ENCODE measurements around the gene FRMD4A. TPM values are rescaled to one million over a fixed set of nuclear protein-coding genes. Genes with fewer than 3 reads are reported as not detected.

The FRMD4A gene
- total and polyA plus RNA-seq, 10 of the 15 experiments (the other 5 are each of a cell fraction or from before 2014, with no cell fraction given), result 17.8 to 75.2 (median 39.1) TPM

DNA sequence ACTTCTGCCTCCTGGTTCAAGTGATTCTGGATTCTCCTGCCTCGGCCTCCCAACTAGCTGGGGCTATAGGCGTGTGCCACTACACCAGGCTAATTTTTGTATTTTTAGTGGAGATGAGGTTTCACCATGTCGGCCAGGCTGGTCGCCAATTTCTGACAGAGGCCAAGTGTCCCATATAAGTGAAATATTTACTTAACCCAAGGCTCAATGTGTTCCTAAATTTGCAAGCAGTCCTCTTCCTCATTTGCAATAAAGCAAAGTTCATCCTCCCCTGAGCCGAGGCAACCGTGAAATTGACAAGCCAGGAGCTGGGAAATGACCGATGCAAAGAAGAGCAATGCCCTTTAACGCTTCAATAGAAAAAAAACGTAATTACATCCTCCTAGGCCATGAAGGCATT lies 347.7 kb downstream of the FRMD4A start:
- no peaks in the 10 kb centered on the region; the same call in 2 of the 3 replicates for H3K9me3 ChIP-seq (replicated peaks; ENCODE audit: control insufficient read depth, insufficient read depth, low read length)
- in situ Hi-C loops (cut with MboI), result no loop called here
- TF ChIP-seq, protein P1, sequence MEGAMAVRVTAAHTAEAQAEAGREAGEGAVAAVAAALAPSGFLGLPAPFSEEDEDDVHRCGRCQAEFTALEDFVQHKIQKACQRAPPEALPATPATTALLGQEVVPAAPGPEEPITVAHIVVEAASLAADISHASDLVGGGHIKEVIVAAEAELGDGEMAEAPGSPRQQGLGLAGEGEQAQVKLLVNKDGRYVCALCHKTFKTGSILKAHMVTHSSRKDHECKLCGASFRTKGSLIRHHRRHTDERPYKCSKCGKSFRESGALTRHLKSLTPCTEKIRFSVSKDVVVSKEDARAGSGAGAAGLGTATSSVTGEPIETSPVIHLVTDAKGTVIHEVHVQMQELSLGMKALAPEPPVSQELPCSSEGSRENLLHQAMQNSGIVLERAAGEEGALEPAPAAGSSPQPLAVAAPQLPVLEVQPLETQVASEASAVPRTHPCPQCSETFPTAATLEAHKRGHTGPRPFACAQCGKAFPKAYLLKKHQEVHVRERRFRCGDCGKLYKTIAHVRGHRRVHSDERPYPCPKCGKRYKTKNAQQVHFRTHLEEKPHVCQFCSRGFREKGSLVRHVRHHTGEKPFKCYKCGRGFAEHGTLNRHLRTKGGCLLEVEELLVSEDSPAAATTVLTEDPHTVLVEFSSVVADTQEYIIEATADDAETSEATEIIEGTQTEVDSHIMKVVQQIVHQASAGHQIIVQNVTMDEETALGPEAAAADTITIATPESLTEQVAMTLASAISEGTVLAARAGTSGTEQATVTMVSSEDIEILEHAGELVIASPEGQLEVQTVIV (IDR thresholded peaks at IDR 0.05; ENCODE audit: borderline replicate concordance, partially characterized antibody), result no peak
- TF ChIP-seq, protein P2, sequence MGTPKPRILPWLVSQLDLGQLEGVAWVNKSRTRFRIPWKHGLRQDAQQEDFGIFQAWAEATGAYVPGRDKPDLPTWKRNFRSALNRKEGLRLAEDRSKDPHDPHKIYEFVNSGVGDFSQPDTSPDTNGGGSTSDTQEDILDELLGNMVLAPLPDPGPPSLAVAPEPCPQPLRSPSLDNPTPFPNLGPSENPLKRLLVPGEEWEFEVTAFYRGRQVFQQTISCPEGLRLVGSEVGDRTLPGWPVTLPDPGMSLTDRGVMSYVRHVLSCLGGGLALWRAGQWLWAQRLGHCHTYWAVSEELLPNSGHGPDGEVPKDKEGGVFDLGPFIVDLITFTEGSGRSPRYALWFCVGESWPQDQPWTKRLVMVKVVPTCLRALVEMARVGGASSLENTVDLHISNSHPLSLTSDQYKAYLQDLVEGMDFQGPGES (IDR thresholded peaks at IDR 0.05), result no peak
- no peak for TF ChIP-seq ZNF274 (IDR thresholded peaks at IDR 0.05; ENCODE audit: insufficient read depth, insufficient read length)
- no peak for TF ChIP-seq MEF2A (IDR thresholded peaks at IDR 0.05; ENCODE audit: insufficient read depth, low read depth, low read length)
- TF ChIP-seq TBL1XR1 (IDR thresholded peaks at IDR 0.05; ENCODE audit: low read depth, low read length), result no peak
- TF ChIP-seq ASH2L (IDR thresholded peaks at IDR 0.05; ENCODE audit: borderline replicate concordance, low read depth), result no peak
- TF ChIP-seq E2F8 (IDR thresholded peaks at IDR 0.05; ENCODE audit: low read depth, partially characterized antibody), result no peak
- no peak for TF ChIP-seq RBBP5 (conservative IDR thresholded peaks at IDR 0.05)
- no peak for TF ChIP-seq STAT3 (IDR thresholded peaks at IDR 0.05; ENCODE audit: low read depth, low read length)
- TF ChIP-seq POLR2A (IDR thresholded peaks at IDR 0.05; ENCODE audit: low read depth, low read length), result no peak
- TF ChIP-seq JUND (IDR thresholded peaks at IDR 0.05; ENCODE audit: low read depth, low read length), result no peak
- TF ChIP-seq TCF12 (IDR thresholded peaks at IDR 0.05; ENCODE audit: low read depth, low read length), result no peak
- no peak for TF ChIP-seq ESRRA (IDR thresholded peaks at IDR 0.05; ENCODE audit: low read length)
- no peak for TF ChIP-seq ZZZ3 (IDR thresholded peaks at IDR 0.05; ENCODE audit: control insufficient read depth, insufficient read length, low read depth)
- no peak for TF ChIP-seq NFXL1 (IDR thresholded peaks at IDR 0.05; ENCODE audit: borderline replicate concordance)
- TF ChIP-seq ZBTB4 (CRISPR knock-in tag; IDR thresholded peaks at IDR 0.05), result no peak

More for the DNA sequence above, 347.7 kb downstream of the FRMD4A start:
- ChIA-PET SMC1A (ENCODE audit: uncharacterized antibody, unreplicated experiment) (interaction anchor here (0.6 to 1.7 kb wide), 4 partner anchors 14 to 270 kb away, joined by 3 to 5 read pairs (median 3); no protein-coding TSS in a partner anchor), RAD21 (ENCODE audit: unreplicated experiment) (interaction anchor here (0.8 to 1.0 kb wide), 2 partner anchors 41 to 200 kb away, joined by 3 read pairs; no protein-coding TSS in a partner anchor), POLR2A (no interaction called here), CTCF (interaction anchor here (0.9 to 2.0 kb wide), 2 partner anchors 9 to 840 kb away, joined by 3 to 4 read pairs; no protein-coding TSS in a partner anchor)
- no peak for FAIRE-seq
- Histone ChIP-seq H3K4me3 (no peak overlapping the region), H3K36me3 (ENCODE audit: control insufficient read depth in 2 of 2, insufficient read depth in 2 of 2, low read length in 1 of 2) (no peaks in the 10 kb centered on the region), H4K20me1 (ENCODE audit: control insufficient read depth, insufficient read depth) (no peaks in the 10 kb centered on the region), H3K27ac (ENCODE audit: control insufficient read depth, insufficient read depth) (no peak overlapping the region), H3K79me2 (ENCODE audit: control insufficient read depth, insufficient read depth, low read length) (peaks cover 2% of the 10 kb centered on the region), H3K9ac (ENCODE audit: control insufficient read depth, insufficient read depth, low read length) (no peak overlapping the region), H3K4me1 (ENCODE audit: control insufficient read depth, insufficient read depth, low read length) (no peaks in the 10 kb centered on the region), H2AFZ (ENCODE audit: control insufficient read depth, low read depth, low read length) (no peak overlapping the region), H3K27me3 (replicated peaks in 1 of 2; ENCODE audit: control insufficient read depth in 2 of 2, insufficient read depth in 2 of 2, low read length in 1 of 2) (no peaks in the 10 kb centered on the region), H3K4me2 (ENCODE audit: control insufficient read depth, insufficient read depth) (no peak overlapping the region)
- ATAC-seq, result no peak
- 28% methylated on average over 9 of the region's 9 CpGs for WGBS (ENCODE audit: insufficient coverage, insufficient replicate concordance, low lambda C conversion rate, missing lambda C conversion rate)
- intact Hi-C loops (cut with micrococcal nuclease; ENCODE audit: unreplicated experiment), result no loop called here
- no peak for DNase-seq (ENCODE audit: low read depth, low spot score)
- no TSS peak for BruUV-seq (replicated peaks)

Data from GM12878 (cell line).